ENCODE data around the gene ADAMTS18.

DNA sequence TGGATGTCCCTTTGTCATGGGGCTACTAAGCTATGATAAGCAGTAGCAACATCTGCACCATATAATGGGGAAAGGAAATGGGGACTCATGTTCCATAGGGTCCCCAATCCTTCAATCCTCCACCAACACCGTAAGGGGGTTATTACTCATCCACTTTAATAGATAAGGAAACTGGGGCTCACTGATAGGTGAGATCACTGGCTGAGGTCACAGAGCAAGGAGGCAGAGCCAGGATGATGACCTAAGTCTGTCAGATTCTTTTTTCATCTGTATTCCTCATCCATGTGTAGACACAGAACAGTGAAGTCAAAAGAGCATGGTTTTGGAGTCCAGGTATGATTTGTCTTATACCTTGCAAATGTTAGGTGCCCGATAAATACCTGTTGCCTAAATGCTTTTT, 10.5 kb upstream of the ADAMTS18 start:
- TF ChIP-seq, protein P1, sequence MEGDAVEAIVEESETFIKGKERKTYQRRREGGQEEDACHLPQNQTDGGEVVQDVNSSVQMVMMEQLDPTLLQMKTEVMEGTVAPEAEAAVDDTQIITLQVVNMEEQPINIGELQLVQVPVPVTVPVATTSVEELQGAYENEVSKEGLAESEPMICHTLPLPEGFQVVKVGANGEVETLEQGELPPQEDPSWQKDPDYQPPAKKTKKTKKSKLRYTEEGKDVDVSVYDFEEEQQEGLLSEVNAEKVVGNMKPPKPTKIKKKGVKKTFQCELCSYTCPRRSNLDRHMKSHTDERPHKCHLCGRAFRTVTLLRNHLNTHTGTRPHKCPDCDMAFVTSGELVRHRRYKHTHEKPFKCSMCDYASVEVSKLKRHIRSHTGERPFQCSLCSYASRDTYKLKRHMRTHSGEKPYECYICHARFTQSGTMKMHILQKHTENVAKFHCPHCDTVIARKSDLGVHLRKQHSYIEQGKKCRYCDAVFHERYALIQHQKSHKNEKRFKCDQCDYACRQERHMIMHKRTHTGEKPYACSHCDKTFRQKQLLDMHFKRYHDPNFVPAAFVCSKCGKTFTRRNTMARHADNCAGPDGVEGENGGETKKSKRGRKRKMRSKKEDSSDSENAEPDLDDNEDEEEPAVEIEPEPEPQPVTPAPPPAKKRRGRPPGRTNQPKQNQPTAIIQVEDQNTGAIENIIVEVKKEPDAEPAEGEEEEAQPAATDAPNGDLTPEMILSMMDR (IDR thresholded peaks at IDR 0.05): no peak
- no peak for TF ChIP-seq POLR2AphosphoS5 (IDR thresholded peaks at IDR 0.05)
